ENCODE data around the gene OR4D9.
"Not testable (repeated sequence)": the region's sequence is repeated elsewhere in the genome, so short reads cannot be mapped to it uniquely, and the experiment has no call there.

OR4D9 gene

DNA sequence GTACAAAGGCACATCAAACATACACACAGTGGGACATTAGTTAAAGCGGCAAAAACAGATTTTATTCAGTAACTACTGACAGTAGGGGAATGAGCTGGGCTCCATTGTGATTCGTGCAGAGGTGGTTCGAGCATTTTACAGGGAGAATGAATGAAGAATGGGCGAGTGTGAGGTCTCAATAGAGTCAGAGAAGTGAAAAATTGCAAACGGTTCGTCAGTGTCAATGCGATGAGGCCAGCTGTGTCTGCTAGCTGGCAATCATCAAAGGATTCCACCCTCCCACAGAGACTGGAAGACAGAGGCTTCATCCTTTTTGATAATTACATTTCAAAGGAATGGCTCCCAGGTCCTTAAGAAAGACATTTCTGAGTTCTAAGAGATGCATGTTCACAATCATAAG lies 17.4 kb downstream of the OR4D9 start:
- no peak for DNase-seq (ENCODE audit: insufficient read length)
- TF ChIP-seq TAF1 (IDR thresholded peaks at IDR 0.05; ENCODE audit: borderline replicate concordance, low read depth, low read length) (no peak), POLR2A (IDR thresholded peaks at IDR 0.05; ENCODE audit: low read depth, low read length) (no peak), POLR2AphosphoS5 (IDR thresholded peaks at IDR 0.05; ENCODE audit: low read depth, low read length) (no peak)
- no peak for FAIRE-seq

DNA sequence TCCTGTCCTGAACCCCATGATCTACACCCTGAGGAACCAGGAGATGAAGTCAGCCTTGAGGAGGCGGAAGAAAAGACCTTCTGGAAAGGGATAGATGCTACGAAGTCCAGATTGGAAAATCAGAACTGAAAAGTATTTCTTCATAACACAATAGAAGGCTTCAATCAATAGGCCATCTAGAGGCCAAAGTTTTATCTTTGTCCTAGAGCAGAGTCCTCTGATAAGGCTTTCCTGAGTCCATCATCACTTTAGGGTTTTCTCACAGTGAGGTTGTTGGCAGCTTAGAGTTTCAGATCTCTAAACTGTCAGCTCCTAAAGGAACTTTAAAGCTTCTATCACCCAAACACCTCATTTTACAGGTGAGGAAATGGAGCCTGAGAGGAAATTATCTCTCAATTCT lies 21.3 kb downstream of the OR4D9 start:
- TF ChIP-seq POLR2AphosphoS5 (IDR thresholded peaks at IDR 0.05; ENCODE audit: low read depth, low read length) (no peak), TAF1 (IDR thresholded peaks at IDR 0.05; ENCODE audit: borderline replicate concordance, low read depth, low read length) (no peak), POLR2A (IDR thresholded peaks at IDR 0.05; ENCODE audit: low read depth, low read length) (no peak)
- no peak for DNase-seq (ENCODE audit: insufficient read length)
- no peak for FAIRE-seq

DNA sequence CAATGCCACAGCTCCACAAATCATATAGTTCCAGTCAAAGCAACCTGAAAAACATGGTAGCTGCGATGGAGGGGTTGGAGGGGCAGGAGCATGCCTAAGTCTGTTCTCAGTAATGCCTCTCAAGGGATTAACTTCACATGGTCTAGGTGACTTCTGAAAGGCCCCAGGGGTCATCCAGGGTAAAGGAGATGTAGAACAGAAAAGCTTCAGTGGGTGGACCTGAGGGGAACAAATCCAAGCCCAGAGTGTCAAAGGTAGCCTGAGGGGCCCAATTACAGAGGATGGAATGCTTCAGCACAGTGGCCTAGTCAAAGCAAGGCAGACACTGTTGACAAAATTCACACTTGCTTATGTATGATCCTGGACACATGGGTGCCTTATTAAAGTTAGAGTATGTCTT lies 23.3 kb downstream of the OR4D9 start:
- FAIRE-seq: no peak
- no peak for DNase-seq (ENCODE audit: insufficient read length)
- TF ChIP-seq POLR2A (IDR thresholded peaks at IDR 0.05; ENCODE audit: low read depth, low read length) (no peak), POLR2AphosphoS5 (IDR thresholded peaks at IDR 0.05; ENCODE audit: low read depth, low read length) (no peak), TAF1 (IDR thresholded peaks at IDR 0.05; ENCODE audit: borderline replicate concordance, low read depth, low read length) (no peak)

DNA sequence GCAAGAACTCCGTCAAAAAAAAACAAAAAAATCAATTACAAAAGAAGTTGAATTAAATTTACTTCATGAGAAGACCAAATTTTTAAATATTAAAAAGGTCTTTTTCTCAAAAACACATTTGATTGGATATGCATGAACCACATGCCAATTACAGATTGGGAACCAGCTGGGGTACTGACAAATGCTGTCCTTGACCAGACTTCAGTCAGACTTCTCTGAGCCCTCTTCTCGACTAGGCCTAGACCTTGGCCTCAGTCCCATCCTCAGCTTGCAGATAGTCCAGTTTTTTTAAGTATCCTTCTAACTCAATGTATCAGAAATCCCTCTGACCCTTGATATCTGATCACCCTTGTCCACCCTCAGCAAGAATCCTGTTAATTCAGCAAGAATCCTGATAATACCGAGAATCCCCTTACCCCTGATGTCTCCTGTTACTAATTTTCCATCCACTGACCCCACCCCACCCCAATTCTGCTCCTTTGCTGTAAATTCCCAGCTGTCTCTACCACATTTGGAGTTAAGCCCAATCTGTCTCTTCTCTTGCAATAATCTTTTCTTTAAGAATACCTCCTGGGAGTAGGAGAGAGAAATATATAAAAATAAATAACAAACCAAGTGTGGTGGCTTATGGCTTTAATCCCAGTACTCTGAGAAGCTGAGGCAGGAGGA lies 30.9 kb downstream of the OR4D9 start:
- FAIRE-seq (no peak), DNase-seq (ENCODE audit: insufficient read length) (no peak)
- TF ChIP-seq POLR2A (IDR thresholded peaks at IDR 0.05; ENCODE audit: low read depth, low read length) (no peak), POLR2AphosphoS5 (IDR thresholded peaks at IDR 0.05; ENCODE audit: low read depth, low read length) (no peak)

DNA sequence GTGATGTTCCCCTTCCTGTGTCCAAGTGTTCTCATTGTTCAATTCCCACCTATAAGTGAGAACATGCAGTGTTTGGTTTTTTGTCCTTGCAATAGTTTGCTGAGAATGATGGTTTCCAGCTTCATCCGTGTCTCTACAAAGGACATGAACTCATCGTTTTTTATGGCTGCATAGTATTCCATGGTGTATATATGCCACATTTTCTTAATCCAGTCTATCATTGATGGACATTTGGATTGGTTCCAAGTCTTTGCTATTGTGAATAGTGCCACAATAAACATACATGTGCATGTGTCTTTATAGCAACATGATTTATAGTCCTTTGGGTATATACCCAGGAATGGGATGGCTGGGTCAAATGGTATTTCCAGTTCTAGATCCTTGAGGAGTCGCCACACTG lies 32.4 kb downstream of the OR4D9 start:
- DNase-seq (ENCODE audit: insufficient read length): not testable (repeated sequence)

DNA sequence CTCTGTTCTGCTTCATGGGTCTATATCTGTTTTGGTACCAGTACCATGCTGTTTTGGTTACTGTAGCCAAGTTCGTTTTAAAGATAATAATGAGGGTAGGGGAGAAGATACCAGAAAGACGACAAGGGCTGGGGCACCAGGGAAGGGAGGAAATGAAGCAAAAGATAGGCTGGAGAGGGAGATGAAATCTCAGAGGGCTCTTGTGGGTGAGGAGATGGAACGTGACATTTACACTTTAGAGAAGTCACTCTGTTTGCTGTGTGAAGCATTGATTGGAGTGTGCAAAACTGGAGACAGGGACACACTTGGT lies 33.5 kb downstream of the OR4D9 start:
- no peak for TF ChIP-seq POLR2A (IDR thresholded peaks at IDR 0.05; ENCODE audit: low read depth, low read length)
- no peak for TF ChIP-seq TAF1 (IDR thresholded peaks at IDR 0.05; ENCODE audit: borderline replicate concordance, low read depth, low read length)
- no peak for DNase-seq (ENCODE audit: insufficient read length)
- no peak for FAIRE-seq

More for the DNA sequence above, 32.4 kb downstream of the OR4D9 start:
- FAIRE-seq: not testable (repeated sequence)

DNA sequence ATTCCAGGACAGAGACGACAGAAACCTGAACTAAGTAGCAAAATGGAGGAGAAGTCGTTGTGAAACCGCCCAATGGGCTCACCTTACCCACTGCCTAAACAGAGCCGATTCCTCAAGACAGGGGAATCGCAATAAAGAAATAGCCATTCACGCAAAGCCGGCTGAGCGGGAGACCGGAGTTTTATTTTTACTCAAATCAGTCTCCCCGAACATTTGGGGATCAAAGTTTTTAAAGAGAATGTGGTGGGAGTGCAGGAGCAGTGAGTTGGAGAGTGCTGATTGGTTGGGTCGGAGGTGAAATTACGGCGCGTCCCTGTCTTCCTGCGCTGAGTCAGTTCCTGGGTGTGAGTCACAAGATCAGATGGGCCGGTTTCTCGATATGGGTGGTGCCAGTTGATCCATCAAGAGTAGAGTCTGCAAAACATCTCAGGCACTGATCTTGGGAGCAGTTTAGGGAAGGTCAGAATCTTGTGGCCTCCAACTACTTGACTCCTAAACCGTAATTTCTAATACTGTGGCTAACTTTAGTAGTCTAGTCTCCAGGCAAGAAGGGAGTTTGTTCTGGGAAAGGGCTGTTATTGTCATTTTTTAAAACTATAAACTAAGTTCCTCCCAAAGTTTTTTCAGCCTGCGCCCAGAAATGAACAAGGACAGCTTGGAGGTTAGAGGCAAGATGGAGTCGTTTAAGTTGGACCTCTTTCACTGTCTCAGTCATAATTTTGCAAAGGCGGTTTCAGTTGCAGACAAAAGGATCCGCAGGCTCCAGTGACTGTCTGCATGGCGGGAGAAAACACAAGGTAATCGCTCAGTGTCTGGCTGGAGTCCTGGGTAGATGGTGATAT lies 34.1 kb downstream of the OR4D9 start:
- FAIRE-seq: no peak
- DNase-seq (ENCODE audit: insufficient read length): no peak
- TF ChIP-seq POLR2A (IDR thresholded peaks at IDR 0.05; ENCODE audit: low read depth, low read length) (no peak), POLR2AphosphoS5 (IDR thresholded peaks at IDR 0.05; ENCODE audit: low read depth, low read length) (no peak), TAF1 (IDR thresholded peaks at IDR 0.05; ENCODE audit: borderline replicate concordance, low read depth, low read length) (no peak)

DNA sequence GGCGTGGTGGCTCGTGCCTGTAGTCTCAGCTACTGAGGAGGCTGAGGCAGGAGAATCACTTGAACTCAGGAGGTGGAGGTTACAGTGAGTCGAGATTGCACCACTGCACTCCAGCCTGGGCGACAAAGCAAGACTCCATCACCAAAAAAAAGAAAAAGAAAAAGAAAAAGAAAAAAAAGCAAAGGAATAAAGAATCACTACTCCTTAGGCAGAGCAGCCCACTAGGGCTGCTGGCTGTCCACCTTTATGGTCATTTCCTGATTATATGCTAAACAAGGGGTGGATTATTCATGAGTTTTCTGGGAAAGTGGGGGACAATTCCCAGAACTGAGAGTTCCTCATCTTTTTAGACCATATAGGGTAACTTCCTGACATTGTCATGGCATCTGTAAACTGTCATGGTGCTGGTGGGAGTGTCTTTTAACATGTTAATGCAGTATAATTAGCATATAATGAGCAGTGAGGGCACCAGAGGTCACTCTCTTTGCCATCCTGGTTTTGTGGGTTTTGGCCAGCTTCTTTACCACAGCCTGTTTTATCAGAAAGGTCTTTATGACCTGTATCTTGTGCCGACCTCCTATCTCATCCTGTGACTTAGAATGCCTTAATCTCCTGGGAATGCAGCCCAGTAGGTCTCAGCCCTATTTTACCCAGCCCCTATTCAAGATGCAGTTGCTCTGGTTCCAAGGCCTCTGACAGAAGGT lies 36.4 kb downstream of the OR4D9 start:
- not testable (repeated sequence) for DNase-seq (ENCODE audit: insufficient read length); FAIRE-seq

DNA sequence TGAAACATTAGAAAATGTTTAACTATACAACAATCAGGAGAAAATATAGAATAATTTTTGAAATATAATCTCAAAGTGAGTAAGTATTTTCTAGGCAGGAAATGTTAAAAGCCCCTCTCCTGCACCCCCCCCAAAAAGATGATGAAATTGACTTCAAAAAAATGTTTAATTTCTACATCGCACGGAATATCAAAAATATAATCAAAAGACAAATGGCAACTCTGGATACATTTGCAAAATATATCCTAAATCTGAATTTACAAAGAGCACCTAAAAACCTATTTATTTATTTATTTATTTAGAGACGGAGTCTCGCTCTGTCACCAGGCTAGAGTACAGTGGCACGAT lies 36.9 kb downstream of the OR4D9 start:
- DNase-seq (ENCODE audit: insufficient read length): no peak
- TF ChIP-seq POLR2AphosphoS5 (IDR thresholded peaks at IDR 0.05; ENCODE audit: low read depth, low read length): no peak
- no peak for TF ChIP-seq POLR2A (IDR thresholded peaks at IDR 0.05; ENCODE audit: low read depth, low read length)
- no peak for TF ChIP-seq TAF1 (IDR thresholded peaks at IDR 0.05; ENCODE audit: borderline replicate concordance, low read depth, low read length)
- no peak for FAIRE-seq

DNA sequence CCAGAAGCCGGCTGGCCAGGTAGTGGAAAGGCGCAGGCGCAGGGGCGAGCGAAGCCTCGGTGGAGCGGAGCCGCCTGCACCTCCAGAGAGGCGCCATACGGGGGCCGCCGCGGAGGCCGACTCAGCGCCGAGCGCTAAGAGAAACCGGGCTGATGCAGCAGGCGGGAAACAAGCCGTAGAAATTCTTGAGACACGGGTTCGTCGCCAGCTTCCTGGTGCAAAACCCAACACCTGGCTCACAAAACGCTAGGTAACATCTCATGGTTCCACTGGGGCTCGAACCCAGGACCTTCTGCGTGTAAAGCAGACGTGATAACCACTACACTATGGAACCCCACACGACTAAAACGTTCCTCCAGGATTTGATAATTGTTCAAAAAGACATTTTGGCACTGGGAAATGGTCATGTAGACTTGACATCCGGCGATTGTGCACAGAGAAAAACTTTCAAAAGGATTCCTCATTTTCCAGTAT lies 39.1 kb downstream of the OR4D9 start:
- DNase-seq (ENCODE audit: insufficient read length) (peak; percentile 64), FAIRE-seq (peak; percentile 83)

DNA sequence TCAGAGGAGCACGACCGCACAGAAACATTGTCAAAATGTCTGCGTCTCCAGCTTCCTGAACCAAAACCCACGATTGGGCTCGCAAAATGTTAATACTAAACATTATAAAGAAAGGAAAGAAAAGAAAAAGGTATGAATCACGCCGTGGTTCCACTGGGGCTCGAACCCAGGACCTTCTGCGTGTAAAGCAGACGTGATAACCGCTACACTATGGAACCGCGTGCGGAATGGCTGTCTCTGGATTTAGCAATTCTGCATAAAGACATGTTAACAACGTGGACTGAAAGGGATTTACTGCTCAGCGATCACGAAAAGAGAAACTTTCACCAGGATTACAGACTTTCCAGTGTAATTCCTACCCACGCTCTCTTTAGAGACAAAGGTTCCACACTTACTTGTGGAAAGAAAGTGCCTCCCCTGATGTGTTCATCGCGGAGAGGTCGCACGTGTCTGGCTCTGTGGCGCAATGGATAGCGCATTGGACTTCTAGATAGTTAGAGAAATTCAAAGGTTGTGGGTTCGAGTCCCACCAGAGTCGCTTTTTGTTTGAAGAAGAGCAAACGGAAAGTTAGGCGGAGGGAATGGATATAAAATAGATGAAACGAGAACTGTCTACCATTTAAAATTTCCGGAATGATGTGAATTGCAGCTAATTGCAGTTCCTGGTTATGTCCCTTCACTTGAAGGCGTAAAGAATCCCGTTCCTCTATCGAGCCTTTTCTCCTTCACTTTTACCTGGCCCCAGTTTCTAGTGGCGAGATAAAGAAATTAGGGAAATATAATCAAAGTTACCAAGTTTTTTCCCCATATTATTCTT lies 39.7 kb downstream of the OR4D9 start:
- FAIRE-seq: no peak
- no peak for DNase-seq (ENCODE audit: insufficient read length)
- TF ChIP-seq TAF1 (IDR thresholded peaks at IDR 0.05; ENCODE audit: borderline replicate concordance, low read depth, low read length) (no peak), POLR2A (IDR thresholded peaks at IDR 0.05; ENCODE audit: low read depth, low read length) (no peak), POLR2AphosphoS5 (IDR thresholded peaks at IDR 0.05; ENCODE audit: low read depth, low read length) (no peak)

More for the DNA sequence above, 39.1 kb downstream of the OR4D9 start:
- TF ChIP-seq POLR2A (IDR thresholded peaks at IDR 0.05; ENCODE audit: low read depth, low read length) (no peak), POLR2AphosphoS5 (IDR thresholded peaks at IDR 0.05; ENCODE audit: low read depth, low read length) (no peak), TAF1 (IDR thresholded peaks at IDR 0.05; ENCODE audit: borderline replicate concordance, low read depth, low read length) (no peak)

Measured in GM12892 (cell line).